Left renal pelvis (tissue), 4 donors: ENCODE measurements around the gene OASL. TPM values are rescaled to one million over a fixed set of nuclear protein-coding genes. Genes with fewer than 3 reads are reported as not detected.
"Not testable (repeated sequence)": the region's sequence is repeated elsewhere in the genome, so short reads cannot be mapped to it uniquely, and the experiment has no call there.

Experiments used
- DNase-seq, 4 donors: peaks; one replicate each; pipeline ENCODE4 v3.0.0-alpha.2; 2013; ENCODE audit warnings: low read depth in 4 of 4, low spot score in 3 of 4
- polyA plus RNA-seq, 4 donors: library from polyadenylated mRNA; unstranded; fragments of 120-200 nt; gene quantifications; one replicate each; pipeline ENCODE4 v1.2.1, GENCODE V29; 2013; ENCODE audit not compliant: insufficient read length in 4 of 4

Gene OASL
- polyA plus RNA-seq = under 1 TPM; 0.12 to 0.63 (median 0.20) TPM

GRCh38 chr12:121038861-121039668, at the start of gene OASL:
TSS of gene OASL (minus strand) at chr12:121039246. CDS start at chr12:121038971, 275 bp downstream.
- DNase-seq = no peak

DNA sequence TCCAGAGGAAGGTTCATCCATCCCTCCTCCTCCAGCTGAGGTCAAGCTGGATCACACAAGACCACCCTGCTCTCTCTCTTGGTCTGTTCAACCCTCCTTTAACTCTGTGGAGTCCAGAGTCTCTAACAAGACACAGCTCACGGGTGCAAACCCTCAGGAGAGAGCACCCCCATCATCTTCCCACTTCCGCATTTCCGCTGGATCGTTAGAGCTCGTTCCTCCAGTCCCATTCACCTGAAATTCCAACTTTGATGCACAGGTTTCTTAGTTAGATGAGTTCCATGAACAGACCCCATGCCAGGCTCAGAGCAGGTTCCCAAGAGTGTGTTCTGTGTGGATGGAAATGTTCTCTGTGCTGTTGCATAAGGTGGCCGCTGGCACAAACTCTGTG, 49.1 kb upstream of the OASL start:
- DNase-seq = no peak

DNA sequence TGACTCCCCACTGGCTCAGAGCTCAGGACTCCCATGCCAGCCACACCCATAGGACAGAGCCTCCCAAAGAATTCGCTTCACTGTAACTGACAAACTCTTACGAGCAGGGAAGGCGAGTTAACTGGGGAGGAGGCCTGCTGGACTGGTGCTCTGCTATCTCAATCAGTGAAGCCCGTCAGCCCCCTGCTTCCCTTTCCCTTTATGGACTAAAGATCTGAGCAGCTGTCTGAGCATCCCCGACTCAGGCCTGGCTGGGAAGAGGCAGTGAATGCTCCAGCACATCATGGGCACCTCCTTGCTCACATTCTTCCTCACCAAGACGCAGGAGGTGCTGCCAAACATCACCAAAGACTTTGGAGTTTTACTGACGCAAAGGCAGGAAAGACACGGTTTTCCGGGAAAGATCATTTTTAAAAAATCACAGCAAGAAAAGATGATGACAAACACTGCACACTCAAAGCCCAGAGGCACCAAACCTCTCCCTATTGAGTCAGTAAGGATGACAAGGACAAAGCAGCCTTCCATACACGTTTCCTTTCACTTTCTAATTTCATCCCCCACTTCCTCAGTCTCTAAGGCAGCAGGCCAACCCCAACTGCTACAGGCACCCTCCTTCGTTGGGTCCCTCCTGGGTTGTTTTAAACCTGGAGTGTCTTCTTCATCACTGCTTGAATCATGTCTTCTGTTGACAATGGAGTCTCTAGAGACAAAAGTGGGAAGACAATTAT, 48.6 kb upstream of the OASL start:
- no peak for DNase-seq

- DNase-seq = no peak
These were observed 47.8 kb upstream of the OASL start for GRCh38 chr12:121086781-121087295.

DNA sequence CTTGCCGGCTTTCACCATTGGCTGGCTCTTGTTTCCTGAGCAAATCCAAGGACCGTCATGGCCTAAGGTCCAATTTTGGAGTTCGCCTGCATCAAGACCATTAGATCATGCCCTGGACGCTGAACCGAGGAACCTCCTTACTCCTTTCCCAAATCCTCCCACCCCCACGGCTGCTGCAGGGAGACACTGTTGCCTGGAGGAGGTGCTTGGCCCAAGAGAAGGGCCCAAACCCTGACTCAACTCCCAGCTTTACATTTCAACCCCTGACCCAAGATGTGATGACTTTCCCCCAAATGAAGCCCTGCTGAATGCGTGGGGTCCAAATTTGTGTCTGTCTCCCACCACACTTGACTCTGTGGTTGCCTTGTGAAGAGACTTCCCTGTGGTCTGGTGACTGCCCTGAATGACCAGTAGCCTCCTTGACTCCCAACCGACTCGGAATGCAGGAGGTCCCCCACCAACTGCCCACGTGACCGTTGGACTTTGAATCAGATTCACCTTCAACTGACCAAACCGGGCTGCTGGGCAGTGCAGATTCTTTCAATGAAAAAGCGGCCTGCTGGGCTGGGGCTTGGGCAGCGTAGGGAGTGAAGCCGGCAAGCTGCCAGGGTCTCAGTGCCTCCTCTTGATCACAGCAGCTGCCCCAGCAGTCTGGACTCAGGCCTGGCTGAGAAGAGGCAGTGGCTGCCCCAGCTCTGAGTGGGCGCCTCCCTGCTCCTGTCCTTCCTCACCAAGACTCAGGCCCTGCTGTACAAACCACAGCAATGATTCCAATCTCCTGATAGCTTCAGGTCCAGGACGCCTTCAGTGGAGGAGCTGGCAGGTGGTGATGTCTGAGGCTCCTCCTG, 46.7 kb upstream of the OASL start:
- DNase-seq = no peak

DNA sequence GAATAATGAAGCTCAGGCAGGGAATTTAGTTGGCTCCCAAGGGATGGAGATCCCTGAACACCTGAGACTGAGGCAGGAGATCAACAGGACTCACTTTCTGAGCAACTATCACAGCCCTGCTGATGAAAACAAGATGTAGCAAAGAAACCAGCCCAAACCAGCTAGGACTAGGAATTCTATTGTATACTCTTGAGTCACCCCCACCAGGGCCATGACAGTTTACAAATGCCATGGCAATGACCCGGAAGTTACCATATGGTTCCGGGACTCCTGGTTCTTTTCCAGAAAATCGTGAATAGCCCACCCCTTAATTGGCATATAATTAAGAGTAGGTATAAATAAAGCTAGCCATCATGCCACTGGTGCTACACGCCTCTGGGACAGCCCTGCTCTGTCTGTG, 46.0 kb upstream of the OASL start:
- no peak for DNase-seq

GRCh38 chr12:121084229-121084628, 45.2 kb upstream of the OASL start:
- no peak for DNase-seq

- DNase-seq = no peak
These were observed 41.9 kb upstream of the OASL start for GRCh38 chr12:121080909-121081308.

DNA sequence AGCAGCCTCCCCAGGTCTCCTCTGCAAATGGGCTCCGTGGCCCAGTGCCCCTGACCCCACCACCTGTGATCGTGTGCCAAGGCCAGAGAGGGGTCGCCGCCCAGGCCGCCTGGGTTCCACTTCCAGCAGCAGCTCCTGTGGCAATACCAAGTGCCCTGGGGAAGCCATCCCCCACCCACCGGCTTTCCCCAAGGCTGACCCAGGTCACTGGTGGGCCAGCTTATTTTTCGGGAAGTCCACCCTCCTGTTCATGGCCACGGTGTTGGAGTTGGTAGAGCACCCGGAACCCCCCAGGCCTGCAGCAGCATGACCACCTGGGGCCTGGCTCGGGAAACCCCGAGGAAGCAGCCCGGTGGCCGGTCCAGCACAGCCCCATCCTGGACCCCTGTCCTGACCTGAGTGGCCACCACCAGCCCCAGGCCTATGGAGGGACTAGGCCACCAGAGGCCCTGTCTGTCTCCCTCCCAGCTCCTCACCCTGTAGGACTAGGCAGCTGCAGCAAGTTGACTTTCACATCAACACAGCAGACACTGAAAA, 40.8 kb upstream of the OASL start:
- no peak for DNase-seq

GRCh38 chr12:121077440-121077839, 38.4 kb upstream of the OASL start:
- DNase-seq = not testable (repeated sequence)

DNA sequence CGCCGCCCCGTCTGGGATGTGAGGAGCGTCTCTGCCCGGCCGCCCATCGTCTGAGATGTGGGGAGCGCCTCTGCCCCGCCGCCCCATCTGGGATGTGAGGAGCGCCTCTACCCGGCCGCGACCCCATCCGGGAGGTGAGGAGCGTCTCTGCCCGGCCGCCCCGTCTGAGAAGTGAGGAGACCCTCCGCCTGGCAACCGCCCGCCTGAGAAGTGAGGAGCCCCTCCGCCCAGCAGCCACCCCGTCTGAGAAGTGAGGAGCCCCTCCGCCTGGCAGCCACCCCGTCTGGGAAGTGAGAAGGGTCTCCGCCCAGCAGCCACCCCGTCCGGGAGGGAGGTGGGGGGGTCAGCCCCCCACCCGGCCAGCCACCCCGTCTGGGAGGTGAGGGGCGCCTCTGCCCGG, 36.9 kb upstream of the OASL start:
- DNase-seq = not testable (repeated sequence)

- no peak for DNase-seq
These were observed 33.1 kb upstream of the OASL start for GRCh38 chr12:121072147-121072546.

DNA sequence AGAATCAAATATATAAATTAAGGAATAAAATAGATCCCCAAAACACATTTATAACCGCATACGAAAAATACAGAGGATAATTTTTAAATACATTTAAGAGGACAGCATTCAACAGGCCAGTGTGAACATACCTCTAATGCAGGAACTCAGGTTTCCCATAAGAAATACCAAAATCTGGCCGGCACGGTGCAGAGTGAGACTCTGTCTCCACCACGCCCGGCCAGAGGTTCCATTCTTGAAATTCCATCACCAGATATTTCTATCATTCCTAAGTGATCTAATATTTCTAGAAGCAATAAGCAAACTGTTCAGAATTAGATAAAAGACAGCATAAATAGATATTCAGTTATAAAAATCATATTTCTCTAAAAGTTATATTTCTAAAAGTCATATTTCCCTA, 30.2 kb upstream of the OASL start:
- no peak for DNase-seq

GRCh38 chr12:121065345-121065744, 26.3 kb upstream of the OASL start:
- no peak for DNase-seq

DNA sequence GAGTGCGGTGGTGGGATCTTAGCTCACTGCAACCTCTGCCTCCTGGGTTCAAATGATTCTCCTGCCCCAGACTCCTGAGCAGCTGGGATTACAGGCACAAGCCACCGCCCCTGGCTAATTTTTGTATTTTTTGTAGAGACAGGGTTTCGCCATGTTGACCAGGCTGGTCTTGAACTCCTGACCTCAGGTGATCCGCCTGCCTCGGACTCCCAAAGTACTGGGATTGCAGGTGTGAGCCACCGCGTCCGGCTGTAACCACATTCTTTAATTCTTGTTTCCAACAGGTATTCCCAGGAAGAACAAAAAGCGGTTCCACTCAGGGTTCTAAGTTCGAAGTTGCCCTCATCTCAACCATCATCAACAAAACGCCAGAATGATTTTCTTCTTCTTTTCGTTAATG, 25.5 kb upstream of the OASL start:
- DNase-seq = not testable (repeated sequence)

DNA sequence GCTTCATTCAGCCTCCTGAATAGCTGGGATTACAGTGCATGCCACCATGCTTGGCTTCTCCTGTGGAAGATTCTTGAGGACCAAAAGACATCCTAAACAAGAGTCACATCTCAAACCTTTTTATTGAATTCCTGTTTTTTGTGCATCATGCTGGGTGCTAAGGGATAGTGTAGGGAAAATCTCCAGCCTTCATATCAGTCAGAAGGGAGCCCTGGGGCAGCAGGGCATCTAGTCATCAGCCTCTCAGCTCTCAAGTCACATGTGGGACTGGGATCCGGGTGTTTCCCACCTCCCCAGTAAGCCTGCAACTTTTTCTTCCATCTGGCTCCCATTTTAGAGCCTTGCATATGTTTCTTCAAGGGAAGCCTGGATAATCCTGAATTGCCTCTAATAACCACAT, 25.1 kb upstream of the OASL start:
- no peak for DNase-seq

- DNase-seq = no peak
These were observed 23.5 kb upstream of the OASL start for GRCh38 chr12:121062391-121063045.

DNA sequence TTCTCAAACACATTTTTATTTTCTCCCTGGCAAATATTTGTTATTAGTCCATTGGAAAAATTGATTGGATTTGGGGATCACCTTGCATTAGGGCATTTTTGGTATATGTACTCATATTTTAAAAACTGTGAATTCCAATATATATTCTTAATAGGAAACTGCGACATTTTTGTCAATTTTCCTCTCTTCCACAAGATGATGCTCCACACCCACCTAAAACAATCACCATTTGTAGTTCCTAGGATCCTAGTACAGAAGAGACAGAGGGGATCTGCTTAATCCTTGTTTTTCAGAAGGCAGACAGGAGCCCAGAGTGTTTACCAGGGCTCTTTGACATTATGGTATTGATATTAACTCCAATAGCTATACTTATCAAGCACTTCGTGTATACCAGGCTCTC, 22.8 kb upstream of the OASL start:
- DNase-seq = no peak

GRCh38 chr12:121060149-121061001, 21.3 kb upstream of the OASL start:
- no peak for DNase-seq
